HepG2 (cell line): ENCODE results near the gene TGIF1. TPM values are rescaled to one million over a fixed set of nuclear protein-coding genes. Genes with fewer than 3 reads are reported as not detected.
A peak's percentile ranks its signal among the peaks of the same experiment; 100 is the strongest.

Experiments
- ARNT ChIP-seq: fragments of 450-650 bp; IDR thresholded peaks from 2 replicates; pipeline ENCODE4 v1.6.1; 2017
- BRF2 ChIP-seq: sonication (generic); formaldehyde crosslinking; IDR thresholded peaks from 2 replicates; pipeline ENCODE4 v1.8.1; 2022; ENCODE audit warnings: mild to moderate bottlenecking, missing genetic modification reagents
- DDIT3 ChIP-seq: sonication (generic); formaldehyde crosslinking; IDR thresholded peaks from 2 replicates; pipeline ENCODE4 v1.4.0; 2020; ENCODE audit warnings: mild to moderate bottlenecking, missing genetic modification reagents
- PBX2 ChIP-seq: IDR thresholded peaks from 2 replicates; pipeline ENCODE4 v1.6.1; 2016; ENCODE audit warnings: control low read depth
- PHF8 ChIP-seq: sonication (generic); formaldehyde crosslinking; IDR thresholded peaks from 2 replicates; pipeline ENCODE4 v1.5.0; 2020; ENCODE audit warnings: missing genetic modification reagents
- POGK ChIP-seq: sonication (generic); formaldehyde crosslinking; conservative IDR thresholded peaks from 2 replicates; pipeline ENCODE4 v1.8.0; 2022; ENCODE audit warnings: mild to moderate bottlenecking, moderate library complexity, missing genetic modification reagents
- SNAPC5 ChIP-seq: sonication (generic); formaldehyde crosslinking; IDR thresholded peaks from 2 replicates; pipeline ENCODE4 v1.8.1; 2023; ENCODE audit warnings: mild to moderate bottlenecking, missing genetic modification reagents, borderline replicate concordance
- SP4 ChIP-seq: sonication (generic); formaldehyde crosslinking; IDR thresholded peaks from 2 replicates; pipeline ENCODE4 v1.8.1; 2023; ENCODE audit warnings: mild to moderate bottlenecking, missing genetic modification reagents
- ZBTB10 ChIP-seq: sonication (generic); formaldehyde crosslinking; IDR thresholded peaks from 2 replicates; pipeline ENCODE4 v1.4.0; 2020; ENCODE audit warnings: missing genetic modification reagents, borderline replicate concordance
- ZFP1 ChIP-seq: IDR thresholded peaks from 2 replicates; pipeline ENCODE4 v1.6.1; 2016
- ZFP90 ChIP-seq: sonication (generic); formaldehyde crosslinking; IDR thresholded peaks from 2 replicates; pipeline ENCODE4 v1.8.0; 2022; ENCODE audit warnings: missing genetic modification reagents, mild to moderate bottlenecking, inconsistent platforms, borderline replicate concordance
- ZMYM2 ChIP-seq: sonication (generic); formaldehyde crosslinking; IDR thresholded peaks from 2 replicates; pipeline ENCODE4 v1.8.0; 2022; ENCODE audit warnings: mild to moderate bottlenecking, missing genetic modification reagents
- ZNF180 ChIP-seq: sonication (generic); formaldehyde crosslinking; IDR thresholded peaks from 2 replicates; pipeline ENCODE4 v1.4.0; 2020; ENCODE audit warnings: low read depth, missing genetic modification reagents, borderline replicate concordance
- ZNF274 ChIP-seq: sonication (generic); formaldehyde crosslinking; IDR thresholded peaks from 2 replicates; pipeline ENCODE4 v1.5.1; 2020; ENCODE audit warnings: mild to moderate bottlenecking, missing genetic modification reagents
- ZNF660 ChIP-seq: sonication (generic); formaldehyde crosslinking; IDR thresholded peaks from 2 replicates; pipeline ENCODE4 v1.5.1; 2020; ENCODE audit warnings: mild to moderate bottlenecking, low read depth, missing genetic modification reagents, borderline replicate concordance
- ZNF740 ChIP-seq: sonication (generic); formaldehyde crosslinking; IDR thresholded peaks from 2 replicates; pipeline ENCODE4 v1.4.0; 2020; ENCODE audit warnings: missing genetic modification reagents
- ZNF800 ChIP-seq: sonication (generic); formaldehyde crosslinking; IDR thresholded peaks from 2 replicates; pipeline ENCODE4 v1.4.0; 2020; ENCODE audit warnings: missing genetic modification reagents
- ZSCAN9 ChIP-seq: IDR thresholded peaks from 2 replicates; pipeline ENCODE4 v1.6.1; 2016; ENCODE audit warnings: borderline replicate concordance
- polyA plus RNA-seq, 8 experiments: library from polyadenylated mRNA; depleted of rRNA in 3 of 8; stranded (reverse) in 7 of 8; unstranded in 1 of 8; fragments of >200 nt; fragmentation: Illumina TruSeq in 4 of 8; extraction: Trizol in 4 of 8; gene quantifications; 2 replicates each; pipeline versions ENCODE4 v1.2.1 to v1.2.3, GENCODE V29; 2011 to 2016; ENCODE audit warnings: low read depth in 4 of 8, missing spikeins in 1 of 8, mixed read lengths in 1 of 8; ENCODE audit not compliant: insufficient read depth in 1 of 8
- total RNA-seq, 5 experiments: library from RNA; depleted of rRNA; stranded (reverse); fragments of >200 nt; fragmentation: Illumina TruSeq; extraction: Trizol; gene quantifications; 2 replicates each; pipeline ENCODE4 v1.2.3, GENCODE V29; 2016; ENCODE audit warnings: low read depth in 1 of 5

Gene TGIF1
- total and polyA plus RNA-seq, 2 of the 13 experiments (the other 11 are each of a cell fraction or from before 2014, with no cell fraction given) = 50.0 to 76.1 TPM

- TF ChIP-seq PBX2 (CRISPR knock-in tag) = peak; percentile 77
- peak; percentile 82 for TF ChIP-seq SP4
- TF ChIP-seq POGK (CRISPR knock-in tag) = 0 out of 2 replicates have a peak, but pooled peaks have one; percentile 60
- TF ChIP-seq ZNF660 (CRISPR knock-in tag) = no peak
- TF ChIP-seq DDIT3 (CRISPR knock-in tag) = no peak
- TF ChIP-seq ARNT = no peak
- peak; percentile 59; the same call in 1 of the 2 replicates for TF ChIP-seq ZNF274 (CRISPR knock-in tag)
- TF ChIP-seq SNAPC5 (CRISPR knock-in tag) = 0 out of 2 replicates have a peak, but pooled peaks have one; percentile 58
- peak; percentile 78; the same call in 1 of the 2 replicates for TF ChIP-seq ZBTB10
- no peak; the same call in 1 of the 2 replicates for TF ChIP-seq ZFP90 (CRISPR knock-in tag)
- peak; percentile 79; the same call in 1 of the 2 replicates for TF ChIP-seq ZSCAN9 (CRISPR knock-in tag)
- peak; percentile 61; the same call in 1 of the 2 replicates for TF ChIP-seq BRF2 (CRISPR knock-in tag)
- TF ChIP-seq ZNF740 (CRISPR knock-in tag) = 0 out of 2 replicates have a peak, but pooled peaks have one; percentile 13
- TF ChIP-seq PHF8 (CRISPR knock-in tag) = peak; percentile 61; the same call in 1 of the 2 replicates
- peak; percentile 66; the same call in 1 of the 2 replicates for TF ChIP-seq ZFP1
- no peak for TF ChIP-seq ZNF180 (CRISPR knock-in tag)
- TF ChIP-seq ZNF800 (CRISPR knock-in tag) = peak; percentile 49; the same call in 1 of the 2 replicates
- TF ChIP-seq ZMYM2 = peak; percentile 57; the same call in 1 of the 2 replicates
These were observed 1.8 kb upstream of the TGIF1 start (continued) for GRCh38 chr18:3447895-3448837.
